Hepatocyte (in vitro differentiated cells): ENCODE results near the gene SPINT2. TPM values are rescaled to one million over a fixed set of nuclear protein-coding genes. Genes with fewer than 3 reads are reported as not detected.

Experiments used
- DNase-seq: peaks from one replicate; pipeline ENCODE4 v3.0.0-alpha.2; 2016; ENCODE audit warnings: low spot score
- H2AFZ ChIP-seq: fragments of 200-600 bp; sonication (generic); 2 replicates; pipeline ENCODE4 v1.6.0; 2016; ENCODE audit warnings: antibody characterized with exemption, mild to moderate bottlenecking
- H3K27ac ChIP-seq: fragments of 200-600 bp; sonication (generic); 2 replicates; pipeline ENCODE4 v1.5.1; 2016; ENCODE audit warnings: mild to moderate bottlenecking
- H3K27me3 ChIP-seq: fragments of 200-600 bp; sonication (generic); 2 replicates; pipeline ENCODE4 v1.6.1; 2016
- H3K36me3 ChIP-seq: fragments of 200-600 bp; sonication (generic); replicated peaks from 2 replicates; pipeline ENCODE4 v1.5.1; 2016; ENCODE audit warnings: low read depth; ENCODE audit not compliant: insufficient read depth
- H3K4me1 ChIP-seq: fragments of 200-600 bp; sonication (generic); 2 replicates; pipeline ENCODE4 v1.5.1; 2016; ENCODE audit warnings: mild to moderate bottlenecking, moderate library complexity; ENCODE audit not compliant: insufficient read depth
- H3K4me2 ChIP-seq: fragments of 200-600 bp; sonication (generic); 2 replicates; pipeline ENCODE4 v1.6.0; 2016
- H3K4me3 ChIP-seq: fragments of 200-600 bp; sonication (generic); 2 replicates; pipeline ENCODE4 v1.5.1; 2016; ENCODE audit warnings: mild to moderate bottlenecking
- H3K79me2 ChIP-seq: fragments of 200-600 bp; sonication (generic); 2 replicates; pipeline ENCODE4 v1.6.0; 2017; ENCODE audit warnings: mild to moderate bottlenecking
- H3K9me2 ChIP-seq: fragments of 200-600 bp; sonication (generic); replicated peaks from 2 replicates; pipeline ENCODE4 v1.6.0; 2017; ENCODE audit warnings: mild to moderate bottlenecking; ENCODE audit not compliant: insufficient read depth
- H3K9me3 ChIP-seq: fragments of 200-600 bp; sonication (generic); 2 replicates; pipeline ENCODE4 v1.5.1; 2016; ENCODE audit warnings: low read depth, mild to moderate bottlenecking
- H4K20me1 ChIP-seq: fragments of 200-600 bp; sonication (generic); 2 replicates; pipeline ENCODE4 v1.6.0; 2016; ENCODE audit warnings: mild to moderate bottlenecking; ENCODE audit not compliant: insufficient read depth, poor library complexity, severe bottlenecking
- CTCF ChIP-seq: fragments of 200-600 bp; sonication (generic); IDR thresholded peaks from 2 replicates; pipeline ENCODE4 v1.5.1; 2016; ENCODE audit warnings: antibody characterized with exemption, mild to moderate bottlenecking; ENCODE audit not compliant: poor library complexity
- EZH2 ChIP-seq: fragments of 200-600 bp; sonication (generic); IDR thresholded peaks from 2 replicates; pipeline ENCODE4 v1.6.1; 2016; ENCODE audit warnings: antibody characterized with exemption, mild to moderate bottlenecking, borderline replicate concordance
- EZH2phosphoT487 ChIP-seq: fragments of 200-600 bp; sonication (generic); IDR thresholded peaks from one replicate; pipeline ENCODE4 v1.6.1; 2018; ENCODE audit warnings: antibody characterized with exemption, mild to moderate bottlenecking, low read depth, moderate library complexity; ENCODE audit not compliant: unreplicated experiment, severe bottlenecking
- WGBS: methylation state at CpG from one replicate; pipeline ENCODE4 v1.1.6; 2016; ENCODE audit warnings: low lambda C conversion rate; ENCODE audit errors: missing lambda C conversion rate; 5-methylcytosine and 5-hydroxymethylcytosine counted together
- polyA plus RNA-seq: library from polyadenylated mRNA; unstranded; fragments of >200 nt; fragmentation: Nextera tagmentation; extraction: Ambion mirVana; gene quantifications from 2 replicates; pipeline ENCODE4 v1.2.1, GENCODE V29; 2016
- total RNA-seq: library from RNA; depleted of rRNA; stranded (reverse); fragments of >200 nt; gene quantifications from 2 replicates; pipeline ENCODE4 v1.2.3, GENCODE V29; 2014

The SPINT2 gene
- total and polyA plus RNA-seq, 2 experiments from 2014 or later: 508 to 834 TPM

- H4K20me1 ChIP-seq: no peaks in the 10 kb centered on the region
- peaks cover 13% of the 10 kb centered on the region for H3K79me2 ChIP-seq
- TF ChIP-seq CTCF (no peak), EZH2phosphoT487 (no peak), EZH2 (no peak)
- H3K27me3 ChIP-seq: no peaks in the 10 kb centered on the region
- no peaks in the 10 kb centered on the region for H3K9me2 ChIP-seq
- WGBS: 99% methylated on average over 15 of the region's 15 CpGs
- H3K4me1 ChIP-seq: peaks cover 13% of the 10 kb centered on the region
- H3K27ac ChIP-seq: peak overlapping the region; percentile 65
- no peak overlapping the region for H2AFZ ChIP-seq
- DNase-seq: no peak
- H3K36me3 ChIP-seq: no peaks in the 10 kb centered on the region
- no peak overlapping the region for H3K4me3 ChIP-seq
- H3K4me2 ChIP-seq: no peak overlapping the region
- no peaks in the 10 kb centered on the region for H3K9me3 ChIP-seq
Measured at GRCh38 chr19:38289955-38290354, 25.6 kb downstream of the SPINT2 start.

DNA sequence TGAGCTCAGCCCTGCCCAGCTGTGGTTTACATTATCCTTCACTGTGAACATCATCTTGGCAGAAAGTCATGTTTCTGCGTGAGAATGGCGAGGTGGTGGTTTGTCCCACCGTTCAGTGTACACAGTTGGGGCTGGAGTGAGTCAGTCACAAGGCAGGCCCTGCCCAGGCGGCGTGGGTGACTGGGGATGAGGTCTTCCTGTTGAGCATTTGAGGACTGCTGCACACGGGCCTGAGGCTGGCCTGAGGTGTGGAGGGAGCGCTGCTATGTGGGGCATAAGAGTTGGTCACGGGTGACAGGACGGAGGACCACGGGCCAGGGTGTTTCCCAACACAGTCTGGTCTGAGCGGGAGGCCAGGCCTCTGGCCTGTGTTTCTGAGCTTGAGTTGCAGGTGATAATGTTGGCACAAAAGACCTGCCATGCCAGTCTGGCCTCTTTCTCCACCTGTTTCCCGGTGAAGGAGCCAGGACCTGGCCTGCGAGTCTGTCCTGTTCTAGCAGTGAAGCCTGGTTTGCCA lies 26.3 kb downstream of the SPINT2 start:
- 71% methylated on average over 13 of the region's 13 CpGs for WGBS
- Histone ChIP-seq H3K9me3 (no peaks in the 10 kb centered on the region), H3K4me3 (no peak overlapping the region), H2AFZ (no peak overlapping the region), H3K27ac (peak overlapping the region; percentile 65), H3K36me3 (no peaks in the 10 kb centered on the region), H3K4me2 (no peak overlapping the region), H4K20me1 (no peaks in the 10 kb centered on the region), H3K9me2 (no peaks in the 10 kb centered on the region), H3K79me2 (peaks cover 6% of the 10 kb centered on the region), H3K27me3 (no peaks in the 10 kb centered on the region), H3K4me1 (peaks cover 13% of the 10 kb centered on the region)
- TF ChIP-seq EZH2 (no peak), CTCF (no peak), EZH2phosphoT487 (no peak)
- peak; percentile 48 for DNase-seq

DNA sequence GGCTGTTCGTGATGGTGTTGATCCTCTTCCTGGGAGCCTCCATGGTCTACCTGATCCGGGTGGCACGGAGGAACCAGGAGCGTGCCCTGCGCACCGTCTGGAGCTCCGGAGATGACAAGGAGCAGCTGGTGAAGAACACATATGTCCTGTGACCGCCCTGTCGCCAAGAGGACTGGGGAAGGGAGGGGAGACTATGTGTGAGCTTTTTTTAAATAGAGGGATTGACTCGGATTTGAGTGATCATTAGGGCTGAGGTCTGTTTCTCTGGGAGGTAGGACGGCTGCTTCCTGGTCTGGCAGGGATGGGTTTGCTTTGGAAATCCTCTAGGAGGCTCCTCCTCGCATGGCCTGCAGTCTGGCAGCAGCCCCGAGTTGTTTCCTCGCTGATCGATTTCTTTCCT lies 27.5 kb downstream of the SPINT2 start:
- Histone ChIP-seq H2AFZ (no peak overlapping the region), H3K27ac (peak overlapping the region; percentile 55)

More for the DNA sequence above, 27.5 kb downstream of the SPINT2 start:
- Histone ChIP-seq H3K27me3 (no peaks in the 10 kb centered on the region), H3K4me2 (no peak overlapping the region), H3K4me3 (no peak overlapping the region), H3K36me3 (no peaks in the 10 kb centered on the region), H3K9me2 (no peaks in the 10 kb centered on the region), H4K20me1 (no peaks in the 10 kb centered on the region), H3K79me2 (no peaks in the 10 kb centered on the region), H3K4me1 (peaks cover 13% of the 10 kb centered on the region), H3K9me3 (no peaks in the 10 kb centered on the region)
- no peak for DNase-seq
- TF ChIP-seq CTCF: peak; percentile 10
- no peak for TF ChIP-seq EZH2phosphoT487
- WGBS: 71% methylated on average over 15 of the region's 15 CpGs
